PFSK-1 (cell line): ENCODE data around the gene TEX38.

Experiments
- POLR2AphosphoS5 ChIP-seq: IDR thresholded peaks from 2 replicates; pipeline ENCODE4 v1.6.1; 2012; ENCODE audit warnings: low read depth, mild to moderate bottlenecking, control low read depth, low read length, moderate library complexity
- REST ChIP-seq, 2 experiments: IDR thresholded peaks; 2 replicates each; pipeline versions ENCODE4 v1.6.1 to v1.8.0; 2011 to 2012; ENCODE audit warnings: low read depth in 2 of 2, low read length in 2 of 2, control low read depth in 1 of 2, inconsistent platforms in 1 of 2, mild to moderate bottlenecking in 1 of 2, moderate library complexity in 1 of 2; ENCODE audit not compliant: insufficient read depth in 1 of 2
- SIN3A ChIP-seq: IDR thresholded peaks from 2 replicates; pipeline ENCODE4 v1.6.1; 2012; ENCODE audit warnings: mild to moderate bottlenecking, low read length, moderate library complexity, borderline replicate concordance; ENCODE audit not compliant: insufficient read depth

- TF ChIP-seq POLR2AphosphoS5 (no peak), REST (IDR thresholded peaks at IDR 0.05; ENCODE audit: insufficient read depth in 1 of 2, low read depth in 2 of 2, low read length in 2 of 2) (no peak), SIN3A (no peak)
Observed at GRCh38 chr1:46643368-46643775, 28.3 kb upstream of the TEX38 start.
